Measurements from ENCODE around the gene KRTAP2-4. TPM values are rescaled to one million over a fixed set of nuclear protein-coding genes. Genes with fewer than 3 reads are reported as not detected.

The KRTAP2-4 gene
- total and polyA plus RNA-seq, 4 donors: not detected

GRCh38 chr17:41054025-41054424 lies 11.7 kb downstream of the KRTAP2-4 start:
- Histone ChIP-seq H3K27me3 (ENCODE audit: control insufficient read depth in 4 of 4, insufficient read depth in 4 of 4, low read length in 3 of 4) (no peaks in the 10 kb centered on the region), H3K36me3 (ENCODE audit: control insufficient read depth in 4 of 4, insufficient read depth in 3 of 4, low read depth in 1 of 4, low read length in 3 of 4) (no peaks in the 10 kb centered on the region), H3K4me3 (ENCODE audit: low read depth in 1 of 3, low read length in 3 of 3) (no peak overlapping the region), H3K9ac (ENCODE audit: low read depth in 1 of 2, low read length in 2 of 2) (no peak overlapping the region), H3K4me1 (ENCODE audit: control insufficient read depth in 4 of 4, insufficient read depth in 4 of 4, low read length in 3 of 4) (no peaks in the 10 kb centered on the region), H3K27ac (ENCODE audit: low read depth in 1 of 2, low read length in 2 of 2) (no peak overlapping the region), H3K9me3 (ENCODE audit: control insufficient read depth in 4 of 4, low read length in 3 of 4) (no peaks in the 10 kb centered on the region)
- DNase-seq (ENCODE audit: low spot score): no peak
- WGBS: 87% methylated on average over 4 of the region's 4 CpGs
- no peak for TF ChIP-seq JUND (IDR thresholded peaks at IDR 0.05)
- TF ChIP-seq FOXA1 (IDR thresholded peaks at IDR 0.05): no peak
- TF ChIP-seq NR2F2 (IDR thresholded peaks at IDR 0.05): no peak
- no peak for TF ChIP-seq GABPA (IDR thresholded peaks at IDR 0.05 in 1 of 2, conservative IDR thresholded peaks at IDR 0.05 in 1 of 2)
- TF ChIP-seq ZBTB33 (IDR thresholded peaks at IDR 0.05): no peak
- TF ChIP-seq CTCF (IDR thresholded peaks at IDR 0.05; ENCODE audit: low read depth, low read length, missing input control): no peak
- TF ChIP-seq ATF3 (IDR thresholded peaks at IDR 0.05): no peak
- TF ChIP-seq MAX (IDR thresholded peaks at IDR 0.05): no peak
- TF ChIP-seq RAD21 (IDR thresholded peaks at IDR 0.05): no peak
- TF ChIP-seq YY1 (IDR thresholded peaks at IDR 0.05): no peak
- no peak for TF ChIP-seq RXRA (IDR thresholded peaks at IDR 0.05)
- TF ChIP-seq REST (IDR thresholded peaks at IDR 0.05): no peak
- TF ChIP-seq HNF4A (conservative IDR thresholded peaks at IDR 0.05): no peak
- TF ChIP-seq TAF1 (conservative IDR thresholded peaks at IDR 0.05): no peak
- no peak for TF ChIP-seq SP1 (IDR thresholded peaks at IDR 0.05)
- TF ChIP-seq FOXA2 (IDR thresholded peaks at IDR 0.05): no peak
- TF ChIP-seq HNF4G (IDR thresholded peaks at IDR 0.05): no peak
- no peak for TF ChIP-seq EGR1 (IDR thresholded peaks at IDR 0.05; ENCODE audit: low read depth in 2 of 2)
